ENCODE measurements around the gene TMEM174.
"Not testable (repeated sequence)": the region's sequence is repeated elsewhere in the genome, so short reads cannot be mapped to it uniquely, and the experiment has no call there.

TMEM174 gene

GRCh38 chr5:73188764-73189531, 16.0 kb downstream of the TMEM174 start:
- no peak for DNase-seq (ENCODE audit: low read depth, low spot score)
- no peak overlapping the region for H3K27ac ChIP-seq

DNA sequence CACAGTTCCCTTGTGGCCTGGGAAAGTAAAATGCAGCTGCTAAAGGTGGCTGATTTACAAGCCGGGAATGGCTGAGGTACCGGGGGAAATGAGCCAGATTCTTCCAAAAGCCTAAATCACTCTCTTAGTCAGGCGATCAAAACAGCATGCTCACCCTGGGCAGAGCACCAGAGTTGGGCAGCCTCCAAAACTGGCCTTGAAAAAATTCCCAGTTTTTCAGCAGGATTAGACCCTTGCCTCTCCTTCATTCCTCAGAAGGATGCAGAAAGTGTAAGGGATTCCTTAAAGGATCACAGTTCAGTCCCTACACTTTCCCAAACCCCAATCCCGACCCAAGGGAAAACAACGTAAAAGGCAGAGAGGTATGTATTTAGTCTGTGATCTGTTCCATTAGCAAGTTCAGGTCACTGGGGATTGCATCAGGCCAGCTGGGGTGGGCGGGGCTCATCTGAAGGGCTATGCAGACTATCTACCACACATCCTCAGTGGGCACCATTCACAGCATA, 16.9 kb downstream of the TMEM174 start:
- H3K27ac ChIP-seq = no peak overlapping the region

DNA sequence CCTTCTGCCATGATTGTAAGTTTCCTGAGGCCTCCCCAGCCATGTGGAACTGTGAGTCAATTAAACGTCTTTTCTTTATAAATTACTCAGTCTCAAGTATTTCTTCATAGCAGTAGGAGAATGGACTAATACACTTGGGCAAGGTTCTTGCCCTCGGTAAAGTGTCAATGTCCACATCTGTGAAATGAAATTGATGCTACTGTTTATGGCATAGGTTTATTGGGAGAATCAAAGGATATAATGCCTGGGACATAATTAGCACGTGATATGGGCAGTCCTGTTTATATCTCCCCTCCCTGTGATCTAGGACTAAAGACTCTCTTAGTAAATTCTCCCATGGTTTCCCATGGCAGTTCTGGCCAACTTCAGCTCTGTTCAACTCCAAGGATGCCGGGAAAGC, 19.4 kb downstream of the TMEM174 start:
- no peak overlapping the region for H3K27ac ChIP-seq
- no peak for DNase-seq (ENCODE audit: low read depth, low spot score)

More for the DNA sequence above, 16.9 kb downstream of the TMEM174 start:
- DNase-seq (ENCODE audit: low read depth, low spot score) = no peak

DNA sequence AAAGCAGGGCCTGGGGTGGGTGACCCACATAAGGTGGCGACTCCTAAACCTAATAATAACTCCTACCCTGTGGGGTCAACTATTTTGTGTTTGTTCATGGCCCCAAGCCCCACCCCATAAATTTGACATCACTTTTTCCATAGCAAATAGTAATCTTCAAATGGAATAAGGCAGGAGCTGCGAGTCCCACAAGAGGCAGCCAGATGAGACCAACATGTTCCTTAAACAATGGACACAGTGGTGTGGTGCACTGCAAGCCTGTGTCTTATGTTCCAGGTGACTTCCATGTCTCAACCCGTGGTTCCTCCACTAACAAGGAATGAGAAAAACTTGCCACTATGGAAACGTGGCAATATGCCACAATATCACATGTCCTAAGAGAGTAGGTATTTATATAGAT, 20.6 kb downstream of the TMEM174 start:
- DNase-seq (ENCODE audit: low read depth, low spot score) = no peak
- no peak overlapping the region for H3K27ac ChIP-seq

DNA sequence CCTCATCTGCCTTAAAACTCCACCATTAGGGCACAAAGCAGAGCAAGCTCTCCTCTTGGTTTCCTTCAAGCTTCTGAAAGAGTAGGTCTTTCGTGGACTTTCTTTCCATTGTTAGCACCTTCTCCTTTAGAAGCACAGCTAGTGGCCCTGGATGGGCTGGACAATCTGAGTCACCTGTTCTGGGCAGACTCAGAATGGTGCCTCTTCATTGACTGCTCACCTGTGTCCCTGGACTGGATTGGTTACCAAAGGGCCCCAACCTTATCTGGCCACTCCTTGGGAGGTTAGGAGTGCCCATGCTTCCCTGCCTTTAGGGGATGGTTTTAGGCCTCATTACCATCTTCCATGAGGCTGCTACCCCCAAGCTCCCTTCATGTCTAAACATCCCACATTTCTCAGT, 23.2 kb downstream of the TMEM174 start:
- no peak for DNase-seq (ENCODE audit: low read depth, low spot score)
- no peak overlapping the region for H3K27ac ChIP-seq

- no peak for DNase-seq (ENCODE audit: low read depth, low spot score)
- no peak overlapping the region for H3K27ac ChIP-seq
These were observed 24.8 kb downstream of the TMEM174 start for GRCh38 chr5:73197637-73198257.

- no peak overlapping the region for H3K27ac ChIP-seq
- no peak for DNase-seq (ENCODE audit: low read depth, low spot score)
These were observed 26.0 kb downstream of the TMEM174 start for GRCh38 chr5:73198833-73199592.

DNA sequence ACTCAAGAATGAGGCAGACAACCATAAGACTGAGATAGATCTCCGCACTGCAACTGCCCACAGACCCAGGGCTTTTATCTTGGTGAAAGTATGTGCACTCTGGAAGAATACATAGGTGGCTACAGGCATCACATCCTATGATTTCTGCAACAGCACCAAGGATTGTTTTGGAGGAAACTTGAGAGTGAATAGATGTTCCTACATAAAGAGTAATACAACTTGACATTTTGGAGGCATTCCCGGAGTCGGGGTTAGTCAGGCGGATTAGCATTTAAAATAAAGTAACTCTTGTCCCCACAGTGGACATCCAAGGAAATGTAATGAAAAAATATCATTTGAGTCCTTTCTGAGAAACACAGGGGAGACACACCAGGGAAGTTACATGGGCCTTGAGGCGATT, 26.7 kb downstream of the TMEM174 start:
- no peak overlapping the region for H3K27ac ChIP-seq
- DNase-seq (ENCODE audit: low read depth, low spot score) = no peak

GRCh38 chr5:73201547-73202513, 28.8 kb downstream of the TMEM174 start:
- H3K27ac ChIP-seq = no peak overlapping the region
- no peak for DNase-seq (ENCODE audit: low read depth, low spot score)

DNA sequence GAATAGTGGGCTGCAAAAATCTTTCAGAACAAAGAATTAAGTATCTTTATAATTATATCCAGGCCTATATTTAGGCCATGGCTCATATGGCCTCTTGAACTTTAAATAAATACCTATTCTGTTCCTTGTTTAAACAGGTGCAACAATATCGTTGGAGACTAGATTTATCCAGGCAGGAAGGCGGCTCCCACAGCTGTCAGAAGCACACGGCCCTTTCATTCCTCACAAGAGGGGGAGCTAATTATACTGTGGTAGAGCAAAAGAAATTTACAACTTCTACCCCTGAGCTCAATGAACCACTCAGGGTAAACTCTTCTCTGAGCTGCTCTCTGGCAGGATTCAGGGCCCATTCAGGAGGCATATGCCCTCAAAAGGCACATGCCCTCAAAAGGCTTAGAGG, 31.3 kb downstream of the TMEM174 start:
- no peak for DNase-seq (ENCODE audit: low read depth, low spot score)

GRCh38 chr5:73204733-73205132, 31.7 kb downstream of the TMEM174 start:
- no peak for DNase-seq (ENCODE audit: low read depth, low spot score)
- H3K27ac ChIP-seq = no peak overlapping the region

More for the DNA sequence above, 31.3 kb downstream of the TMEM174 start:
- H3K27ac ChIP-seq = no peak overlapping the region

GRCh38 chr5:73205305-73205704, 32.3 kb downstream of the TMEM174 start:
- no peak for DNase-seq (ENCODE audit: low read depth, low spot score)
- no peak overlapping the region for H3K27ac ChIP-seq

GRCh38 chr5:73207239-73207638, 34.2 kb downstream of the TMEM174 start:
- H3K27ac ChIP-seq; DNase-seq (ENCODE audit: low read depth, low spot score): not testable (repeated sequence)

GRCh38 chr5:73209075-73209474, 36.1 kb downstream of the TMEM174 start:
- not testable (repeated sequence) for DNase-seq (ENCODE audit: low read depth, low spot score); H3K27ac ChIP-seq

DNA sequence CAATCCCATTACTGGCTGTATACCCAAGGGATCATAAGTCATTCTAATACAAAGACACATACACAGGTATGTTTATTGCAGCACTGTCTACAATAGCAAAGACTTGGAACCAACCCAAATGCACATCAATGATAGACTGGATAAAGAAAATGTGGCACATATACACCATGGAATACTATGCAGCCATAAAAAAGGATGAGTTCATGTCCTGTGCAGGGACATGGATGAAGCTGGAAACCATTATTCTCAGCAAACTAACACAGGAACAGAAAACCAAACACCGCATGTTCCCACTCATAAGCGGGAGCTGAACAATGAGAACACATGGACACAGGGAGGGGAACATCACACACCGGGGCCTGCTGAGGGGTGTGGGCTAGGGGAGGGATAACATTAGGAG, 39.7 kb downstream of the TMEM174 start:
- not testable (repeated sequence) for DNase-seq (ENCODE audit: low read depth, low spot score); H3K27ac ChIP-seq

DNA sequence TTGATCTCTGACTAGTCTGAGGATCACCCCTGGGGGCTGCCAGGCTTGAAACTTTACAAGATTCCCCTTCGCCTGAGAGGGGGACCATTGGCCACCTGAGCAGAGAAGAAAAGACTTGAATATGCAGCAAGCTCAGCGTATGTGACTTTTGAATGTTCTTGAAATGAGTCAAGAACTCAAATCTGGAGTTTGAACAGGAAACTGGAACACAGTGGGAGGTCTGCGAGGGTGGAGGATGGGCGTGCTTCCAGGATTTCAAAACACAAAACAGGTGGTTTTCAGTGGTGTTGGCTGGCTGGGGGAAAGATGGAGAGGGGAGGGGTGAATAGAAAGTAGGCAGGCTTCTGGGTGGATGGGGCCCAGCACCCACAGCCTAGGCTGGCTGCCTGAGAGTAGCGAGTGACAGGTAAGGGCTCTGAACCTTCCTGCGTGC, 40.6 kb downstream of the TMEM174 start:
- DNase-seq (ENCODE audit: low read depth, low spot score) = no peak
- no peak overlapping the region for H3K27ac ChIP-seq

DNA sequence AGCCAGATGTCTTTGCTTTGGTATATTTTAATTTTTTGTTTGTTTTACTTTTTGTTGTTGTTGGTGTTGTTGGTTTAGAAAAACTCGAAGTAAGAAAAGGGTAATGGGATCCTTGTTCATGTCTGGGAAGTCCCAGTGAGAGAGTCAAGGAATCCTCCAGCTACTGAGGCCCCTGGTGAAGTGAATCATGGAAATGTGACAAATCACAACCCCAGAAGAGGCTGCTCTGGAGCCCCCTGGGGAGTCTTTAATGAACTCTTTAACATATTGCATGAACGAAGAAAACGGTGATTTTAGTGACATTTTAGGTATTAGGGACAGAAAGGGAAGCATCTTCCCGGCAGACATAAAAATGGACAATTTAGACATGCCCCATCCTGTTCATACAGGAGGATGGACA, 41.3 kb downstream of the TMEM174 start:
- no peak for DNase-seq (ENCODE audit: low read depth, low spot score)
- no peak overlapping the region for H3K27ac ChIP-seq

- DNase-seq (ENCODE audit: low read depth, low spot score) = no peak
- H3K27ac ChIP-seq = no peak overlapping the region
These were observed 42.0 kb downstream of the TMEM174 start for GRCh38 chr5:73214996-73215395.

DNA sequence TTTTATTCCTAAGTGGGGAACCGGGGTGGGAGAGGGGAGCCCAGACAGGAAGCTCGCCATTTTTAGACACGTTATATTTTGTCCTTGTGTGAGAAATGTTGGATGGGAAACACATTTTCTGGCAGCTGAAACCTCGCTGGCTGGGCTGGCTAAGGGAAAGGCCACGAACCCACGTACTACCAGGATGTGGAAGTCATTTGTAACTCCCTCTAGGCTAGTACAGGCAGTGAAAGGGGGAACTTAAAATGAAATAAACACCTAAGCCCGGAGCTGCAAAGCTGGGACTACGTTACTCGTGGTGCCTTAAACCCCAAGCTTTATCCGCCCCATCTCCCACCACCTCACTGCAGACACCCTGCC, 42.5 kb downstream of the TMEM174 start:
- no peak for DNase-seq (ENCODE audit: low read depth, low spot score)
- no peak overlapping the region for H3K27ac ChIP-seq
